ENCODE measurements around the gene ZBTB24.

Gene ZBTB24

DNA sequence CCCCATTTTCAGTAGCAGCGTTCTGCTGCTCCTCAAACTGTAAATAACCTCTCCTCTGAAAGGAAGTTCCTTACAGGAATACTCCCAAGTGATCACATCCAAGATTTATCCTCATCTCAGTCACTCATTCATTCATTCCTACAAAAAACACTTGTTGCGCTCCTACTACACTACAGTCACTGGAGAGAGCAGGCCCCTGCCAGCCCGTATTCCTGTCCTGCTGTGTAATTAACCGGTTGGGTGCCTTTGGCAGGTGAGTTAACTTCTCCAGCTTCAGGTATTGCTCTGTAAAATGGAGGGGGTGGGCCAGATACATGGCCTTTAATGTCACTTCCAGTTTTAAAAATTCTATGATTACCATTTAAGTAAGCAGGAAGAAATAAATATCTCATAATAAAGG lies 15.0 kb upstream of the ZBTB24 start:
- no peak for DNase-seq

DNA sequence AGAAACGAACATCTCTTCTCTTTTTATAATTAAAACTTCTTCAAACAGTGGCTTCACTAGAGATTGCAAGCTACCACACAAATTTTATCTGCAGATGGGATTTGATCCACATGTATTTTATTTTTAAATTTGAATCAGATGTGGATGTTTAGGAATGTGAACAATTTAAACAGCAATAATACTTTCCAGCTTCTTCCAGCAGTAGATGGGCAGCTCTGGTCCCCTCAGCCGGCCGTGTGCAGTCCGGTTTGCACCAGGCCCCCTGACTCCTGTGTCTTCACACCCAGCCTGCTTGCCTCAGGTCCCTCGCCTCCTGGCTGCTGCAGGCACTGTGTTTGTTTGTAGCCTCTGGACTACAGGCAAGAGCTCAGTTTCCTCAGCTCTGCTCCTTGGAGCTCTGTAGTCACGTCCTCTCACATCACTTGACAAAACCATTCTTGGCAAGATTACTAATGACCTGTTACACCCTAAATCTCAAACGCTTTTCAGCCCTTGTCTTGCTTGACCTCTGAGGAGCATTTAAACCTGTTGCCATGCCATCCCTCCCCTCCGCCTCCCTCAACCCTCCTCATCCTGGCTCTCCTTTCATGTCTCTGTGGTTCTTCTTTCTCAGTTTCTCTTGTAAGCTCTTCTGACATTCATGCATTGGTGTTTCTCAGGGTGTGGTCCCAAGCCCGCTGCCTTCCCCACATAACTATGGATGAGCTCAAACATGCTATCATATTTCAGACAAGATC lies 13.2 kb upstream of the ZBTB24 start:
- no peak for DNase-seq

DNA sequence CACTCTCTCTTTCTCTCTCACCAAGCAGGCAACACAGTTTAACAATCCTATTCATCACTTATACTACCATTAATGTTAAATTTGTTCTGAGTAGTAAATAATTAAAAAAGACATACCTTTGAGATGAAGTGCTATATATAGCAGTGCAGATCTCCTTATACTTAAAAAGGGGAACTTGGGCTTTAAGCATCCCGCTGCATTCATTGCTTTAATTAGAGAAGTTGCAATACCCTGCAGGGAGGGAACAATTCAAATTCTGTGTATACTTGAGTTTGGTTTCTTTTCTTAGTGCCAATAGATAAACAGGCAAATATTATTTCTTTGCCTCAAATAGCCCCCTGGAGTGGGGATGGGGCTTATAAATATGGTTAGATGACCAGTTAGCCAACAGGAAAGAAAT lies 10.8 kb upstream of the ZBTB24 start:
- no peak for DNase-seq

DNA sequence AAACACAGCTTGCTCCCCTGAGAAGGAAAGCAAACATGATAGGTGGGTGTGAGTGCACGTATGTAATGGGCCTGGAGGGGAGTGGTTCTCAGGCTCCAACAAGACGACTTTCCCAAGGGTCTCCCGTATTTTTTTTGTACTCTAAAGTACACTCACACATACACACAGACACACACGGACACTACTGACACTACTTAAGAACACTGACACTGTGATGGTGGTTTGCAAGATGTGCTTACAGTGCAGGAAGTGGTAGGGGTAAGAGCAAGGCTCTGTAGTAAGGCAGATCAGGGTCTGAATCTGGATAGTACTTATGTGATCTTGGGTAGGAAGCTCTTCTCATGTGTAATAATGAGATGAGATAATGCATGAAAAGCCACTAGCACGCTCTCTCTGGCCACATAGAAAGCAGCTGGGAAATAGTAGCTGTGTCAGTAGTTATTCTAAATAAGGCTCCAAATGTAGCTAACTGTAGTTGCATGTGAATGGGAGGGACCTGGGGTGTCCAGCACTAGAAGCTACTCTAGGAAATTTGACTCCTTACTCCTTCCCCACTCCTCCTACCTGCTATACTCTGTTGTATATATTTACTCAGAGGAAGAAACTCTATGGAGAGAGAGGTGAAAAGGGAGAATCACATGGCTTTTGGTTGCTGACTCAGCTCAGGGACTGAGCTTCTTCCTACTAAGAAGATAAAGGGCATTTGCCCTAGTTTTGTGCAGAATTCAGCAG lies 8.4 kb upstream of the ZBTB24 start:
- DNase-seq: no peak

DNA sequence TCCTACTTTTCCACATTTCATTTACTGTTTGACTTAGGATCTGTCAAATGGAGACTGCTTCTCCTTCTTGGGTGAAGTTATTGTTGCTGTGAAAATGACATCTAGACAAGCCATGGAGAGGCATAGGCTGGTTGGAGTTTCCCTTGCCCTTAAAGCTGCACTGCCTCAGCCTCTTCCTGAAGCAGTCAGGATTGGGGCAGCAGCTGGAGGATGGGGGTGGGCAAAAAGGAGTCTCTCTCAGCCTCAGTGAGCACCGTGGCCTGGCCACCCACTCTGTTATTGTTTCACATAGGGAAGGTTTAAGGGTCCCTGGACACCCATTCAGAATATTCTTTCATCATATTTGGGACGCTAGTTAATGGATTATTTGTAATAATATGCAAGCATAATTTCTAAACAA lies 7.7 kb upstream of the ZBTB24 start:
- no peak for DNase-seq

DNA sequence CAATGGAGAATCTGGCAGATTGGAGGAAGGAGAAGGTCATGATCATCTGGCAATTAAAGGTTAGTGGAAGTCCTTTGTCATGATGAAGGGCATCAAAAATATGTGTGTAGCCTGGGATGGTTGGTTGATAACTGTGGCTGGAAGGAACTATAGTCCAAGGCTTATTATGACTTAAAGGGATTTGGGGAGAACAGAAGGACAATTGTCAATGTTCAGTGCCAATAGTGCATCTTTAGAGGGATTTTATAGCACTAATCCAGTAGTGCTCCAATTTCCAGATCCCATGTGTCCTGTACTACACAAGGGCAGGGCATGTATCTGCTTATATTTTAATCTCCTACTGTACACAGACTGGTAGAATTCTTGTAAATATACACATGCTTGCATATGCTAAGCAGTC lies 5.0 kb upstream of the ZBTB24 start:
- DNase-seq: no peak

DNA sequence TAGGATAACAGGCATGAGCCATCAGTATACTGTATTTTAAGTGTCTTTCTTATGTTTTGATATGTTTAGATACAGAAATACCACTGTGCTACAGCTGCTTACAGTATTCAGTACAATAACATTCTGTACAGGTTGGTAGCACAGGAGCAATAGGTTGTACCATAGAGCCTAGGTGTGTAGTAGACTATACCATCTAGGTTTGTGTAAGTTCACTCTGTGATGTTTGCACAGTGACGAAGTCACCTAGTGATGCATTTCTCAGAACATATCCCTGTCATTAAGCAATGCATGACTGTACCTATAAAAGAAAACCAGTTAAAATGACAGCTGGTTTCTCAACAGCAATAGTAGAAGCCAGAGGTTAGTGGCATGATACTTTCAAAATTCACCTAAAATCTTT lies 3.0 kb upstream of the ZBTB24 start:
- no peak for DNase-seq

DNA sequence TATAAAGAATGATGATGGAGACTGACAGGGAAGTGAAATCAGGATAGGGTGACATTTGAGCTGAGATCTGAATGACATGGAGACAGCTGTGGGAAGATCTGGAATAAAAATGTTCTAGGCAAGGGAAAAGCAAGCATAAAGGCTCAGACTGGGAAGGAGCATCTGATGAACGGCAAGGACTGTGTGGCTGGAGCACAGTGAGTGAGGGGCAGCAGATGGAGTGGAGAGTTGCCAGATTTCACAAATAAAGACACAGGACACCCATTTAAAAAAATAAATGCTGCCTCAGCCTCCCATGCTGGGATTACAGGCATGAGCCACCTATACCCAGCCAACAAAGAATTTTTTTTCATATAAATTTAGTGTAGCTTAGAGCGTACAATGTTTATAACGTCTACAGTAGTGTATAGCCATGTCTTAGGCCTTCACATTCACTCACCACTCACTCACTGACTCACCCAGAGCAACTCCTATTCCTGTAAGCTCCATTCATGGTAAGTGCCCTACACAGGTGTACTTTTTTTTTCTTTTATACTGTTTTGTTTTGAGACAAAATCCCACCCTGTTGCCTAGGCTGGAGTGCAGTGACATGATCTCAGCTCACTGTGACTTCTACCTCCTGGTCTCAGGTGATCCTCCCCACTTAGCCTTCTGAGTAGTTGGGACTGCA lies 2.4 kb upstream of the ZBTB24 start:
- no peak for DNase-seq

DNA sequence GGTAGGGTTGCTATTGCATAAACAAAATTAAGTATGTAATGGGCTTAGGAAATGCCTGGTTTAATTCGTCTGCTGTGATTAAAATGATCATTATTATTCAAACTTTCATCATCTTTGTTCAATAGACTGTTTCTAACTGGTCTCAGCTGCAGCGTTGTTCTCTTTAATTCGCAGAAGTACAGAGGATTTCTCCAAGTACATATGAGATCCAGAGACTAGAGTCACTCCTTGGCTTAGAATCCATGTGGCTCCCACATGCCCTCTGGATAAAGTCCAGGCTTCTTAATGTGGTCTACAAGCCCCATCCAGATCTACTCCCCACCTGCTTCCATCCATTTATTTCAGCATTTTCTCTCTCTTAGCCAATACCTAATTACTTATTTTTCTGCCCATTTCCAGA lies 1.1 kb upstream of the ZBTB24 start:
- DNase-seq: no peak

DNA sequence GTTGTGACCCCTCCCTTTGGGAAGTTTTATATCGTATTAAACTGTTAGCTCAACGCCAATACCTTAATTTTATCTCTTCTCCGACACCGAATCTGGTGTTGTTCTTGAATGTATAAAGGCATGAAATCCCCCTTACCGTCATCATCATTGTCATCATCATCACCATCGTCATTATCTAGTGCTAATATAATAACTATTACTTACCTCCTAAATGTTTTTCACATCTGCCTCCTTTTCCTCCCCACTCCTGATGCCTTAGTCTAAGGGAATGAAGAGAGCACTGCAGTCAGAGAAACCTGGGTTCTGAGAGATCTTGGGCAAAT lies 677 bp upstream of the ZBTB24 start:
- DNase-seq: no peak

DNA sequence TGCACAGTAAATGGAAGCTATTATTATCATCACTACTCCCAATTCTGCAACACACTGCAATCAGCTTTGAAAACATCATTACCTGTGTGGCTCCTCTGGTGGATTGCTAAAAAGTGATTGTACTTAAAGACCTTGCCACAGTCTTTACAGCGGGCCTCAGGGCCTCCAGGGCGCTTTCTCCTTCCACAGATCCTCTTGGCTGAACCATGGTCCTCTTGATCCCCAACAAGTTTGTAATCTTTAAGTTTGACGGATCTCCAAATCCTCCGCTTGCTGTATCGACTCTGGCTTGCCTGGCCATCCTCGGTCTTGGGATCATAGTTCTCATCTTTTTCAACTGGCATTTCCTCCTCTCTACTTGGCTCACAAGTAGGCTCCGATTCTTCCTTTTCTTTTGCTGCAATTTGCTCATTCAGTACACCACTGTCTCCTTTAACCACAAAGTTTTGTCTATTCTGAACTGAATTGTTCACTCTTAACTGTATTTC lies 2.0 kb downstream of the ZBTB24 start:
- no peak for DNase-seq

DNA sequence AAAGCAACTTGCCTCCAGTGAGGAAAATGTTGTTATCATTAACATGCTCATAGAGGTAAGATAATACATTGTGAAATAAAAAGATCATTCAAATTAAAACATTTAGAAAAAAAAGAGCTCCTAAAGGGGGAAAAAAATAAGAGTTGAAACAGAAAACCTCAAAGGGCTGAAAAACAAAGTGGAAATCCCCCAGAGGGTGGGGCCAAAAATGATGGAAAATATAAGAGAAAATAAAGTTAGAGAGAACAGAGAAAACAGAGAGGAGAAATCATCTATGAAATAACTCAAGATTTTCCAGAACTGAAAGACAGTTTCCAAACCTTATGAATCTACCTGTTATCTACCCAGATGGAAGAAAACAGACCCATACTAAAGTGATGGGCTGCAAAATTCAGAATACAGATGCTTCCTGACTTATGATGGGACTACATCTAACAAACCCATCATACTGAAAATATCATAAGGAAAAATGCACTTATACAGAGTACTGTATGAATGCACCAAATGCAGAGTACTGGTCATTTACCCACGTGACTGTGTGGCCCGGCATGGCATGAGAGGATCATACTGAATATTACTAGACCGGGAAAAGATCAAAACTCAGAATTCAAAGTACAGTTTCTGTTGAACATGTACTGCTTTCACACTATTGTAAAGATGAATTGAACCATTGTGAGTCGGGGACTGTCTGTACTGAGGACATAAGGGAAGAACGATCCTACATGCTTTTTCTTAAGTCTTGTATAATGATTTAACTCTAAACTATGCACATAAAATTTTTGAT lies 4.0 kb downstream of the ZBTB24 start:
- no peak for DNase-seq

DNA sequence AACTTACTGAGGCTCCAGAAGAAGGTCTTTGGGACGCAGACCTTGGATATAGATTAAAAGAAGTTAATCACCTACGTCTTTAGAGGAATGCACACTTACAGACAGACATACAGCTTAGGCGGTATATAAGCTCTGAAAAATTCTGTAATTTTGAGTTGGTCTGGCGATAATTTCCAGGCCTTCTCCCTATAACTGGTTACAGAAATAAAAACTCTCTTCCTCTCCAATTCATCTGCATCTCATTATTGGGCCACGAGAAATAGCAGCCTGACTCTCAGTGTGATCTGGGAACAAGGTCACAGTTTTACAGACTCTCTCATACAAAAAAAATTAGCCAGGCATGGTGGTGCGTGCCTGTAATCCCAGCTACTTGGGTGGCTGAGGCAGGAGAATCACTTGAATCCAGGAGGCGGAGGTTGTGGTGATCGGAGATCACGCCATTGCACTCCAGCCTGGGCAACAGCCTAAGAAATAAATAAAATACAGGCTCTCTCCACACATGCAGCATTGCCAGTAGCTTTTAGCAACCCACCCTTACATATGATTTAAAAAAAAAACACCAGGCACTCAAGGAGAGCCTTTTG lies 4.7 kb downstream of the ZBTB24 start:
- DNase-seq: no peak

DNA sequence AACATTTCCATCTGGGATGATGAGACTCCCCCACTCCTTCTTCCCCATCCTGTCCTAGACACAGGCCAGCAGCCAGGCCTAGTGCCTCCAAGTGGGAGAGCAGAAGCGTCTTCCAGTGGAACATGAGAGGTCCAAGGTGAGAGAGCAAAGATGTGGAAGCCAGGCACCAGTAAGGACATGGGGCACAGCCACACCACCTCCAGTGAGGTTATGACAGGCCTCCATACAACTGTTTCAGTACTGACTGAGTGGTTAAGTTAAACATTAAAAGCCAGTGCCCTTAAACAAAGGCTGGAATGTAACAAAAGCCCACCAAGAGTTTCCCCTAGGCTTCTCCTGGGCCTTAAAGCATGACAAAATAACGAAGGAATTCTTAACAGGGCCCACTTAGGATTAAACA lies 5.3 kb downstream of the ZBTB24 start:
- DNase-seq: no peak

DNA sequence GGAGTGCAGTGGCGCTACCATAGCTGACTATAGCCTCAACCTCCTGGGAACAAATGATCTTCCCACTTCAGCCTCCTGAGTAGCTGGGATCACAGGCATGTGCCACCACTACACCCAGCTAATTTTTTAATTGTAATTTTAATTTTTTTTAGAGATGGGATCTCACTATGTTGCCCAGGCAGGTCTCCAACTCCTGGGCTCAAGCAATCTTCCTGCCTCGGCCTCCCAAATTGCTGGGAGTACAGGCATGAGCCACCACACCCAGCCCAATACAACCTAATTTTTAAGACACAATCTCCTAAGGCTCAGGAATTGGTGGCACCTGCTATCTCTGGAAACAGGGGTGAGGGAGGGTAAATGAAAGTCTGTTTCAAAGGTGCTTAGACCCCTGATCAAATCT lies 5.8 kb downstream of the ZBTB24 start:
- no peak for DNase-seq

DNA sequence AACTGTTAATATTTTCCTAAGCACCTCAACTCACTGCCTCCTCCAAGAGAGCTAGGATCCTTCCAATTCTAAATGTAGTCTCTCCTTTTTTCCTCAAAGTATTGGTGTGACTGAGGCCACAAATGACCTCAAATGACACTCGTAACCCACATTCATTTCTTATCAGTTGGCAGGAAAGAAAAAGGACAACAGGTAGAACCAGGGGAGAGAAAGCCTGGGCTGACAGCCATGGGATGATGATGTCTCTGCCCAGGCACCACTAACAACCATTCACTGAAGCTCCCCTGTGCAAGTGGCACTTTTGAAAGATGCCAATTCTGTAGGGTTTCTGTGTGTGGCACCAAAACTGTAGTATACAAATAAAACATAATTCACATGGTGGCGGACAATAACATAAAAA lies 7.4 kb downstream of the ZBTB24 start:
- DNase-seq: no peak

DNA sequence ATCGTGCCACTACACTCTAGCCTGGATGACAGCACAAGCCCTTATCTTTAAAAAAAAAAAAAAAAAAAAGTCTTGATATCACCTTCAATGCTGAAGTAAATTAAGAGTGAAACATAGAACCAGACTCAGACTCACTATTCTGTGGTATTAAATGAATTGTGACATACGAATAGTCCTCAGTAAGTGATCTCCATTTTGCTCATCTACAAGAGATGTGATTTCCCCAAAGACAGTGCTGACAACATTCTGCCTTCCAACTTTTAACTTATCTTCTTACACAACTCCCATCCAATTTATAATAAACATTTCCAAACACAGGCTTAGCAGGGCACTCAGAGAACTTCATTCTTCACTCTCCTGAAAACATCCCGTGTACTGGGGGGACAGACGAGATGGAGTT lies 8.0 kb downstream of the ZBTB24 start:
- DNase-seq: no peak

DNA sequence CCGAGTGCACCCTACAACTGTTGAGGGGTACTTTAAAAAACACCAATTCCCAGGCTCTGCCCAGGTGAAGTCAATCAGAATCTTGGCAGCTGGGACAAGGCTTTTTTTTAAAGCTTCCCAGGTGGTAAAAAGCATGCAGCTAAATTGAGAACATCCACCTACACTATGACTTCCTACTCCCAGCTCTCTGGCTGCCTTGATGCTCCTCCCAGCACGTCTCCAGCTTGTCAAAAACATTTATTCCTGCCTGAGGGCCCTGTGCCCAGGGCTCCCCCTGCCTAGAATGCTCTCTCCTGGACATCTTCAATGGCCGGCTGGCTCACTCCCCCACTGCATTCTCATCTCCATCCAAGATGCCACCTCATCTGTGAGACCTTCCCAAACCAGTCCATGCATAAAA lies 9.9 kb downstream of the ZBTB24 start:
- no peak for DNase-seq

DNA sequence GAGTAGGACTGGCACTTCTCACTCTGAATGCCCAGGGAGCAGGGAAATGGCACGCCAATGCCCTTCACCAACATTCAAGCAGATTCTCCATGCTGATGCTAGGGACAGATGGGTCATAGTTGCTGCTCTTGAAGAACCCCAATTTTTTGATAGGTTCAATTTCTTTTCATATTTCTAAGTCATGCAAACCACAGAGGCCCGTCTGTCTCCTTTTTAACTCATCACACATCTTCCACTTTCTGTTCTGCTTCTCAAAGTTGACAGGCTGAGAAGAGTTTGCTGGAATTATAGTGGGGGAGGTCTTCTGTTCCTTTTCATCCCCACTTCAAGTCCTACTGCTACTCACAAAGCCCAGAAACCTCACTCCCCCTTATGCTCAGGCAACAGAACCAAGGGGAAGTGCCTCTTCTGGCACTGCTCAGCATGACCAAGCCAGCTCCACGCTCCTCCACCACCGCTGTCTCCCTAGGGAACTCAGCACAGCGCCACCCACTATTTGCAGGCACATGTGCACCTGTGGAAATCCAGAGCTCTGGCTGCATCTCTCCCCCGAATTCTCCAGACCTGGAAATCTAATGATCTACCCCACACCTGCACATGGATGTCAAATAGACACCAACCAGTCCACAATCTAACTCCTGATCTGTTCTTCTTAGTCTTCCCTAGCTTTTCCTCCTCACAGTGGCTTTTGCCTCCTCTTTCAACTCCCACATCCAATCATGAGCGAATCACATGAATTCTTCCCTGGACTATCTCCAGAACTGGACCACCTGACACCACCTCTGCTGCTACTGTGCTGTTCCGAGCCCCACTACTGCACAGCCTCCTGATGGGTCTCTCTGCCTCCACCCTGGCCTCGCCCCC lies 10.7 kb downstream of the ZBTB24 start:
- no peak for DNase-seq

DNA sequence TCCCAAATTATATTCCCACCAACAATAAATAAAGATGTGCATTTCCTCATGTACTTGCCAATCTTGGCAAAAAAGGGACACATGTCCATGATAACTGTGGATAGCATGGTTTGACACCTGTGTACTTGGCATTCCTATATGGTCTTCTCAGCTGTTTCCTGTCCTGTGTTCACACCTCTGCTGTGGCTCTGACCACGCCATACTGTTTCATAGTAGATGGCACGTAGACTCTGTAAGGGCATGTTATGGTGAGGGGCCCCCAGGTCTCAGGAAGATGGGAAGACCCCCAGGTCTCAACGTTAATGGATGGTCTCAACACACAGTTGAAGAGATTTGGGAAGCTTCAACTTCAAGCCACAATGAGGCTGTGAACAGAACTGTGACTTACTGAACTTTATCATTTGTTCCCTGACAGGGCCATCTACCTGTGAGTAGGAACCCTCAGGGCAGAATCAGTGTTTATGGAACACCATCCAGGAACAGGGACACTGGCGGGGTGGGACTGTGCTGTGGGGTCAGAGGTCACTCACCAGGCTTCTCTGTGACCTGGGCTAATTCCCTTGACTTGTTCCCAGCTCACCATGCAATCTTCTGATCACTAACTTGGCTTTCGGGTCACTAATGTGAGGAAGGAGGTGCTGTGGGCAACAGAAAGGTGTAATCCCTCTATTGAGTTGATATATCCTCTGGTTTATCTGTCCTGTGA lies 11.8 kb downstream of the ZBTB24 start:
- DNase-seq: no peak

DNA sequence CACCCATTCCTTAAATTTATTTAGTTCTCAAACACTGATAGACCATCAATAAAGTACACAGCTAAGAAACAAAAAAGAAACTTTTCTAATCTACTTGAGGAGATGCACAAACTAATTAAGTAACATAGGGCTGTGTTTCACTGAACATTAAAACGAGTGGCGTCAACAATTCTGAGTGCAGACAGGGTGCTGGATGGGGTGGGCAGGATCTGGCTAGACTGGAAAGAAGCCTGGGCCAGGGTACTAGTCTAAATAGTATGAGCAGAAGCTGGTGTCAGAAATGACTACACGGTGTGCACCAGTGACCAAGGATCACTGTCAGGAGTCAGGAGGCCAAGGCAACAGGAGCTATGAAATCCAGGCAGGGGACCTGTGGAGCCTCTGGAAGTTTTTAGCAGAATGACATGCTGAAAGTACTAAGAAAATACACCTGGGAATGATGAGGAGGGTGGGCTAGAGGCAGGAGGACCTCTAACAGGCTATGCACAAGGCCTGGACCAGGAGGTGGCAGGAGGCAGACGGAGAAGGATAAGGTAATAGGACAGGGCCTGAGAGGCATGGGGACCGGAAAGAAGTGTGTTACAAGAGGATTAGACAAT lies 13.3 kb downstream of the ZBTB24 start:
- no peak for DNase-seq
